Measurements from ENCODE around the gene AK5. TPM values are rescaled to one million over a fixed set of nuclear protein-coding genes. Genes with fewer than 3 reads are reported as not detected.

Gene AK5
- total RNA-seq, 1 donor from 2014 or later = not detected

GRCh38 chr1:77597310-77597709 lies 315.5 kb downstream of the AK5 start:
- no peak for ATAC-seq

- ATAC-seq = peak; percentile 90
Measured at GRCh38 chr1:77605246-77606026, 323.6 kb downstream of the AK5 start.

GRCh38 chr1:77608893-77609292 lies 327.1 kb downstream of the AK5 start:
- ATAC-seq = no peak

Other genes with a start within 250 kb of the AK5 start
- 12.1 TPM for gene PIGK, start 62.6 kb upstream of the AK5 start, total RNA-seq